ENCODE results near the gene NOTCH1. TPM values are rescaled to one million over a fixed set of nuclear protein-coding genes. Genes with fewer than 3 reads are reported as not detected.

The NOTCH1 gene
- polyA plus RNA-seq, 2 of the 4 experiments (the other 2 are of a cell fraction): 0.88 to 5.7 TPM

- ChIA-PET POLR2A (no interaction called here), CTCF (interaction anchor here (1.1 to 4.9 kb wide), 6 partner anchors 13 to 106 kb away, joined by 3 to 35 read pairs (median 8); no protein-coding TSS in a partner anchor)
- Histone ChIP-seq H3K27ac (peak overlapping the region in 1 of 2 experiments; percentile 42; a peak in 1 of 6 replicates), H3K4me2 (no peak overlapping the region), H3K4me1 (peaks cover 52% of the 10 kb centered on the region), H3K4me3 (no peak overlapping the region), H3K9me3 (no peaks in the 10 kb centered on the region)
- DNase-seq (ENCODE audit: low read depth in 1 of 2, low spot score in 1 of 2): peak in 1 of 2 experiments; percentile 47
- 81% methylated on average over 23 of the region's 30 CpGs for WGBS (ENCODE audit: missing lambda C conversion rate)
- TF ChIP-seq TFCP2L1 (CRISPR knock-in tag; IDR thresholded peaks at IDR 0.05): no peak
- no peak for TF ChIP-seq EHMT2 (IDR thresholded peaks at IDR 0.05; ENCODE audit: low read depth)
- no peak for TF ChIP-seq JUN (IDR thresholded peaks at IDR 0.05)
- no peak for TF ChIP-seq HOXB13 (CRISPR knock-in tag; IDR thresholded peaks at IDR 0.05; ENCODE audit: low read depth)
- TF ChIP-seq KDM5A (IDR thresholded peaks at IDR 0.05): no peak
- TF ChIP-seq MAZ (IDR thresholded peaks at IDR 0.05; ENCODE audit: borderline replicate concordance, low read depth, low read length): no peak
- no peak for TF ChIP-seq PHF8 (IDR thresholded peaks at IDR 0.05; ENCODE audit: borderline replicate concordance, low read depth)
- FAIRE-seq: no peak
- ATAC-seq: peak in 1 of 2 experiments; percentile 15; a peak in 3 of 6 replicates
Observed at GRCh38 chr9:136525841-136526499, 19.9 kb downstream of the NOTCH1 start.

GRCh38 chr9:136525207-136525606 lies 20.6 kb downstream of the NOTCH1 start:
- ChIA-PET POLR2A (no interaction called here), CTCF (no interaction called here)
- DNase-seq (ENCODE audit: low read depth in 1 of 2, low spot score in 1 of 2): no peak
- no peak for TF ChIP-seq MAZ (IDR thresholded peaks at IDR 0.05; ENCODE audit: borderline replicate concordance, low read depth, low read length)
- no peak for TF ChIP-seq CHD4 (IDR thresholded peaks at IDR 0.05; ENCODE audit: borderline replicate concordance)
- no peak for TF ChIP-seq HOXB5 (CRISPR knock-in tag; IDR thresholded peaks at IDR 0.05)
- TF ChIP-seq E2F6 (IDR thresholded peaks at IDR 0.05; ENCODE audit: borderline replicate concordance, low read depth): no peak
- TF ChIP-seq CBX2 (IDR thresholded peaks at IDR 0.05; ENCODE audit: borderline replicate concordance, low read depth): no peak
- TF ChIP-seq PHF8 (IDR thresholded peaks at IDR 0.05; ENCODE audit: borderline replicate concordance, low read depth): no peak
- TF ChIP-seq POLR2AphosphoS2 (conservative IDR thresholded peaks at IDR 0.05; ENCODE audit: low read length): no peak
- TF ChIP-seq JUNB (IDR thresholded peaks at IDR 0.05): no peak
- no peak for TF ChIP-seq MAFK (IDR thresholded peaks at IDR 0.05; ENCODE audit: partially characterized antibody)
- TF ChIP-seq KDM5A (IDR thresholded peaks at IDR 0.05): no peak
- TF ChIP-seq RCOR1 (IDR thresholded peaks at IDR 0.05; ENCODE audit: low read depth, low read length): no peak
- TF ChIP-seq FOSB (CRISPR knock-in tag; IDR thresholded peaks at IDR 0.05): no peak
- no peak for TF ChIP-seq JUN (IDR thresholded peaks at IDR 0.05)
- TF ChIP-seq MAX (IDR thresholded peaks at IDR 0.05): no peak
- no peak for TF ChIP-seq HEYL (CRISPR knock-in tag; IDR thresholded peaks at IDR 0.05)
- TF ChIP-seq FOXS1 (CRISPR knock-in tag; IDR thresholded peaks at IDR 0.05): no peak
- no peak for TF ChIP-seq CEBPB (IDR thresholded peaks at IDR 0.05)
- TF ChIP-seq NFE2L2 (conservative IDR thresholded peaks at IDR 0.05; ENCODE audit: low read length): no peak
- no peak for TF ChIP-seq HMGXB4 (CRISPR knock-in tag; IDR thresholded peaks at IDR 0.05; ENCODE audit: borderline replicate concordance)
- TF ChIP-seq CHD2 (IDR thresholded peaks at IDR 0.05; ENCODE audit: low read length, partially characterized antibody): no peak
- no peak overlapping the region for H3K27ac ChIP-seq
- FAIRE-seq: no peak
- no peak for ATAC-seq
- peaks cover 60% of the 10 kb centered on the region for H3K4me1 ChIP-seq
- H3K4me3 ChIP-seq: no peak overlapping the region
- 86% methylated on average over 14 of the region's 21 CpGs for WGBS (ENCODE audit: missing lambda C conversion rate)
- H3K4me2 ChIP-seq: no peak overlapping the region
- no peaks in the 10 kb centered on the region for H3K9me3 ChIP-seq
